HG03064 (cell line): Measurements from ENCODE around the gene NOX3.

Experiments
- ATAC-seq: cut with Tn5 transposase; IDR thresholded peaks from one replicate; pipeline ENCODE4 v1.9.1; 2021; ENCODE audit warnings: low read depth; ENCODE audit not compliant: unreplicated experiment

Gene NOX3

DNA sequence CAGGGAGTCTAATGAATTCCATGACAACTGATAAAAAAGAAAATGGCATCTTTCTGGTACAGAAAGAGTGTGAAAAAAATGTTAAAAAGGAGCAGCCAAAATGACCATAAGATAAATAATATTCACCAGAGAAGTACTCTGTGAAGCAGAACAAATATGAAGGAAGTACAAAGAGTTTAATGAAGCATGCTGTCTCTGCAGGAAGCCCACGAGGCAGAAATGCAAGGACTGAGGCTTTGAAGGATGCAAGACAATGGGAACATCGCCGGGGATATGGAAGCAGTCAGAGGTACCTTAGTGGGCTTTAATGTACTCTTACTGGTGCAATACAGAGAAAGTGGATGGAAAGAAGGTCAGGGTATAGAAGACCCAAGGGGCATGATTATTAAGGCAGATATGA lies 50.7 kb downstream of the NOX3 start:
- ATAC-seq, result no peak

DNA sequence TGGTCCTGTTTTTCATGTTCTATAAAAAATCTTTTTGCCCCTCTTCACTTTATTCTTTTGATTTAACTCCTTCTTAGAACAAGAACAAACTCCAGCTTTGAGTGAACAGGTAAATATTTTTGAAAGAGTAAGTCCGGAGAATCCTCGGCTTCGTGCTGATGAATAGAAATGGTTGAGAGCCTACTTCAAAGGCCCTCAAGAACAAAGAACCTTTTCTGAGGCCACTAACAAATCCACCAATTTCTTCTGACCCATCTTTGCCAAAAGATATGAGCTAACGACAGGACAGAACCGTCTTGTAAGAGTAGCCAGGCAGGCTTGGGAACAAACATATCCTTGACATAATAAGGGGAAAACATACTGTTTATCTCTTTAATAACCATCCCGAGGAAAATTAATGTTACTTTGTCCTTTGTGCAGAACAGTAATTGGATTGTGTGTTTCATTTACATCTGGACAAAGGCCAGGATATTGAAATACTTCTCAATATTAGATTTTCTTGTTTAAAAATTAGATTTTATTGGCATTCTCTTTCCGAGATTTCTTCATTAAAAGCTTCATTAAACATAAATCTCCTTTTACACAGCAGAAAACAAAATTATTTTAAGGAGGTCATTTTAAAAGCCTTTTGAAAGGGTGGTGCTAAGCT lies 52.9 kb downstream of the NOX3 start:
- ATAC-seq, result no peak

DNA sequence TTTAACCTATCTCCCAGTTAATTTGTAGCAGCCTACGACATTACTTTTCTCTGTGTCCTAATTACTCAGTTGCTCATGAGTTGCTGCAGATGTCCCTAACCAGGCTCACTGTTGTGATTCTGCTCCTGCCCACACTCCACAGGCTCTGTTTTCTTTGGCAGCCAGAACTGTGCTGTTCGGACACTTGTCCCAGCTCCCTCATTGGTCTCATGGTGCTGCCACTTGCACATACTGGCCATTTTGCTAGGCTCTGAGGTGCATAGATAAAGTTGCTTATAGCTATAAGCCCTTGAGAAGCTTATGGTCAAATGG lies 55.0 kb downstream of the NOX3 start:
- no peak for ATAC-seq

- ATAC-seq, result no peak
Observed at GRCh38 chr6:155399745-155400653, 55.6 kb downstream of the NOX3 start.

GRCh38 chr6:155399062-155399744 lies 56.4 kb downstream of the NOX3 start:
- ATAC-seq, result no peak

GRCh38 chr6:155398701-155399061 lies 57.0 kb downstream of the NOX3 start:
- no peak for ATAC-seq

DNA sequence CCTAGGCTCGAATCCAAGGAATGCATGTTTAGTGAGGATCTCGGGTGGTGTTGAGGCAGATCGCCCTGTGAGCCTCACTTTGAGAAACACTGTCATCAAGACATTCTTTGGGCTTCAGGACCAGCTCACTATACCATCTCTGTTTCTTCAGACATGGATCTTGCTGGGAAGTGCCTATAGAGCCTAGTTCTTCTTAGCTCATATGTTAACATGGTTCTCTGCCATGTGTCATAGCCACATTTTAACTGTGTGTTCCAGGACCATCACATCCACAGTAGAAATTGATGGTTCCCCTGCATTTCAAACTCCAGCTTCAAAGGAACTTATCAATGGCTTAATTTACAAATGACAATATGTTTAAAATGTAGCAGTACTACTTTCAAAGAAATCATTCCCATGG lies 57.4 kb downstream of the NOX3 start:
- no peak for ATAC-seq

GRCh38 chr6:155397172-155397705 lies 58.4 kb downstream of the NOX3 start:
- ATAC-seq, result no peak

- ATAC-seq, result no peak
Observed at GRCh38 chr6:155396605-155397004, 59.0 kb downstream of the NOX3 start.

DNA sequence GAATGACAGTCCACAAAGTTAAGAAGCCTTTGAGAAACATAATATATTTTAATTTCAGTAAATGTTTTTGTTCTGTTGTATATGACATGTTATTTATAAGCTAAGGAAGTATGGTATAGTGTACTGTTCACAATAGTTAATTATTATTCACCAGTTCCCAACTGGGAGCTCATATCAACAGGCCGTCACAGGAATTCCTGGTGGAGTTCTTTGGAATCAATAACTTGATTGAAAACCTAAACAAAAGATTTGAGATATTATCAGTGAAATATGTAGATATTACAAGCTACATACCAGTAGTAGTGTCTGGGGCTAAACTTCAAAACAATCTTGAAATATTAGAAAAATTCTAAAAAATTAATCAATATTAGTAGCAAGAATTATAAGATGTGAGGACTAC lies 60.3 kb downstream of the NOX3 start:
- ATAC-seq, result no peak

GRCh38 chr6:155389130-155389529 lies 66.5 kb downstream of the NOX3 start:
- no peak for ATAC-seq

DNA sequence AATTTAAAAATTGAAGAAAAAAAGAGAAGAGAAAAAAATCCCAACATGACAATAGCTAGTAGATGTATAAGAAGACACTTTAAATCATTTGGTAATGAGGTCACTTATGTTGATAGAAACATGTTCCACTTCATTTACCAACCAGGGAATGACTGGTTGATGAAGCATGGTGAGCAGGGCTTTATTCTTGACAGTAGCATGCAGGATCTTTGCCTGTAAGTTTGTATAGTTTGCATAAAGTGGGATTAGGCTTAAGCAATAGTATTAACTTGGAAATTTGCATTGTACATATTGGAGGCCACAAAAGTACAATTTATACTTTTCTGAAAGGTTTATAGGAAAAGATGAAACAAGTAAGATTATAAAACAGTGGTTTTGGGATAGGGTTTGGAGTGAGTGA lies 67.0 kb downstream of the NOX3 start:
- no peak for ATAC-seq

DNA sequence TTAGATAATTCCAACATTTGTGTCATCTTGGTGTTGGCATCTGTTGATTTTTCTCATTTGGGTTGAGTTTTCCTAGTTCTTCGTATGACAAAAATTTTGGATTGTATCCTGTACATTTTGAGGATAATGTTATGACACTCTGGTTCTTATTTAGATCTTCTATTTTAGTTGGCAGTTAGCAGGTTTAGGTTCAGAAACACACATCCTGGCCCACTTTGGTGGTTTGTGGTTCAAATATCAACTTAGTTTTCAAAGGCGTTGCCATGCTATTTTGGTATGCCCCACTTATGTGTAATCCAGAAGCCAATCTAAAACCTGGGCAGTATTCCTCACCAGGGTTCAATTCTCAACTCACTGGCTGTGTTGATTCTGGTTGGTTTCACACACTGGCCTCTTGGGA lies 68.2 kb downstream of the NOX3 start:
- ATAC-seq, result no peak

DNA sequence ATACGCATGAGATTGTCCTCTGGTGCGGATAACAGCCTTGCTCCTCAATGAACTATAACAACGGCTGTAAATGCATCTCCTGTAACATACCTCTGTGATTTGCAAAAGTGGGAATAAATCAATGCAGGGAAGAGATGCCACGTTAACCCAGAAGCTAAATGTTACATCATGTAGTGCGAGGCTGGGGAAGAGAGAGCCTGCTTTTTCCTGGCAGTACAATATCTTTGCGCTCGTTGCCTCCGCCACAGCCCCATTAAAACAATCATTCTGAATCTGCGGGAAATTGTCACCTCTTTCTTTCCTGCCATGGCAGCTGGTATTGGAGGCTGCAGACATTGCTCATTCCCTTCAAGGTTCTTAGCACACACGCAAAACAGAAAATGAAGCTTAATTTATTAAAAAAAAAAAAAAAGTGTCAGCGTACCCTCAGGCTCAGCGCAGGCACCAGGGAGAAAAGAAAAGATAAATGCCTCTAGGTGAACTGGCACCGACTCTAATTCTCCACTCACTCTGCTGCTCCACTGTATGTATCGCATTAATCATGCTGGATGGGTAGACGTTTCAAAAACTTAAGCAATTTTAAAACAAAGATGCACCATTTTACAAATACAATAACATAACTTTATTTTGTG lies 71.2 kb downstream of the NOX3 start:
- ATAC-seq, result no peak

DNA sequence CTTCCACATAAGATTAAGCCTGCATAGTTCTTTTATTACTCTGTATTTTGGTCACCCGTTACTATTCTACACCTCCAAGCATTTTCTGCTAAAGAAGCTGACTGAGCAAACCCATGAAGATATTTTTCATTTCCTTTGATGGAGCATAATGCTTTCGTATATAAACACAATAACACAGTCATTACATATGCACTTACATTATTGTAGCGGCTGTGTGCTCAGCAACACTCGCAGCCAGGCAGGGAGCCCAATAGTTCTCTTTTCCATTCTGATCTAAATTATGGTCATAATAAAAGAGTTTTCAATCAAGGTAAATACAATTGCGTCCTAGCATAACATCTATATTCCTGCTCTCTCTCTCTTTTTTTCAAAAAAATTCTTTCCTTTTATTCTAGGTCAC lies 71.7 kb downstream of the NOX3 start:
- no peak for ATAC-seq

GRCh38 chr6:155382338-155382685 lies 73.3 kb downstream of the NOX3 start:
- no peak for ATAC-seq

DNA sequence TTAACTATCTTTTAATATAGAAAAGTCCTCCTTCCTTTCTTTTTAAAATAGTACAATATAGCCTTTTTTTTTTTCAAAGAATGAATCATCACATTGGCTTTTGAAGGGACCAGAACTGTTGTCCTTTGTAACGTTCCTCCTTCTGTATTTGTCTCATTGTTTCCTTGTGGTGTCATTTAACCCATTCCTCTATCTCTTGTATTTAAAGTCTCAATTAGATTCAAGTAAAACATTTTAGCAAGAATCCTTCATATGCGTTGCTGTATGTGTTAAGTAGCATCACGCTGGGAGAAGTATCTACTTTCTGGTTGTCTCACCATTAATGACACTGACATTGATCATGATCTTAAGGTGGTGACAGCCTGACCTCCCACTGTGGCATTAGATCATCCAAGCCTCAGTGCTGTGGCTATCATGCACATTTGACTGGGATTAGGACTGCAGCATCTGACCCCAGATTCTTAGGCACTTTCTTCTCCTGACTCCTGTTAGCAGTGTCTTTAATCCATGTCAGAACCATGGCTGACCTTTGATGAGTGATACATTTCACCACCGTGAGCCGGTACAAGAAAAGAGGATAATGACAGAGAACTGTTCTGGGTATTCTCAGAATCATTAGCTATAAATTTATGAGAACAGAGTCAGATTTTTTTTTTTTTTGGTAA lies 73.8 kb downstream of the NOX3 start:
- ATAC-seq, result no peak

- ATAC-seq, result no peak
Observed at GRCh38 chr6:155380666-155381332, 74.8 kb downstream of the NOX3 start.

DNA sequence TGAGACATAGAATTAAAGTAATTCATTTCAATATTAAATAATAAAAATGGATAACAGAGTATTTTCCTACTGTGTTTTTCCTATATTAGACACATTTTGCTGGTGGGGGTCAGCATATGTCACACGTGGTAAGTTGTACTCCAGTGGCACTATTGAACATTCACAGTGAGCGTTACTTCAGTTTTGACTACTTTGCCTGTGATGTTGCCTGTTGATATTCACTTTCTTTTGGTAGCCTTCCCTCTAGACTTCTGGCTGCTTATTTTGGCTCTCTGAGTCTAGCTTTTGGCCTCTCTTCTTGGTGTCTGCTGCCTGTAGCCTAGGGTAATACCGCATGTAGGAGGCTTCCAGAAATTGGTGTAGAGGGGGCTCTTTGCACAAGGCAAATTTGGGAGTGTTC lies 76.9 kb downstream of the NOX3 start:
- ATAC-seq, result no peak

DNA sequence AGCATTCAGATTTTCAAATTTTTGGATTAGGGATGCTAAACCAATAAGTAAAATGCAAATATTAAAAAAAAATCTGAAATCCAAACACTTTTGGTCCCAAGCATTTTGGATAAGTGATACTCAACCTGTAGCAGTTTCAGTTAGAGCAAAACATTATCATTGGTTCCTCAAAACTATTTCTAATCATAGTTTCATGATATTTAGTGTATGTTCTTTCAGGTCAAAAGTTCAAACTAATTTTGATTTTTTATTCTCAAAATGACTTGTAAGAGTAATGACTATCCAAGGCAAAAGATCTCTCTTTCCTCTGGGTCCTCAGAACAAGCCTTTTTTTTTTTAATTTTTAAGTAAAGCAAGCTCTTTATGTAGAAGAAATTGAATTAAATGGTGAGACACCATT lies 77.4 kb downstream of the NOX3 start:
- ATAC-seq, result no peak
